HepG2 (cell line): ENCODE results near the gene RNF149. TPM values are rescaled to one million over a fixed set of nuclear protein-coding genes. Genes with fewer than 3 reads are reported as not detected.

ENCODE experiments used
- ATAC-seq: fragments of 200-7000 bp; cut with Tn5 transposase; 3 replicates; pipeline ENCODE4 v1.9.1; 2020; ENCODE audit warnings: mild to moderate bottlenecking, moderate library complexity
- BruUV-seq: library from RNA; stranded (reverse); fragments of 400-500 nt; replicated peaks from 2 replicates; lab custom pipeline; 2021; lab: Mats Ljungman, UMichigan
- CTCF ChIA-PET: fragments of 300-600 bp; formaldehyde crosslinking; extraction: SDS; loops from one replicate; lab custom pipeline; 2021; ENCODE audit warnings: low total read pairs, inconsistent platforms, low intra/inter-chr PET ratio; lab: Yijun Ruan, JAX
- POLR2A ChIA-PET: fragments of 350-600 bp; sonication (Branson Sonifier 250); formaldehyde crosslinking; loops from one replicate; lab custom pipeline; 2020; ENCODE audit warnings: antibody characterized with exemption, inconsistent platforms; lab: Yijun Ruan, JAX
- DNase-seq: peaks from one replicate; pipeline ENCODE4 v3.0.0-alpha.2; 2015; ENCODE audit warnings: low spot score
- FAIRE-seq: peaks from 3 replicates; lab custom pipeline; 2011; peaks lifted over from hg19 to GRCh38; lab: Jason Lieb, UNC
- H2AFZ ChIP-seq: one replicate; pipeline ENCODE4 v1.6.1; 2011; ENCODE audit warnings: low read length, inconsistent platforms
- H3K27ac ChIP-seq: fragments of 300-600 bp; 3 replicates; pipeline ENCODE4 v1.8.0; 2011; ENCODE audit warnings: mixed run types, mild to moderate bottlenecking, mixed read lengths, low read length, inconsistent platforms; ENCODE audit not compliant: insufficient read depth; ENCODE audit errors: extremely low read length
- H3K27me3 ChIP-seq, 2 experiments: fragments of 200-600 bp in 1 of 2; 2 replicates in 1 of 2; 3 replicates in 1 of 2; pipeline versions ENCODE4 v1.6.0 to v1.8.0; 2011; ENCODE audit warnings: low read length in 2 of 2, mild to moderate bottlenecking in 2 of 2, moderate library complexity in 2 of 2, inconsistent platforms in 1 of 2; ENCODE audit not compliant: insufficient read depth in 2 of 2, control insufficient read depth in 1 of 2
- H3K36me3 ChIP-seq, 2 experiments: fragments of 200-600 bp in 1 of 2; replicated peaks in 1 of 2; 2 replicates in 1 of 2; 3 replicates in 1 of 2; pipeline versions ENCODE4 v1.5.1 to v1.8.0; 2011; ENCODE audit warnings: low read length in 2 of 2, inconsistent platforms in 1 of 2; ENCODE audit not compliant: insufficient read depth in 2 of 2, control insufficient read depth in 1 of 2
- H3K4me1 ChIP-seq: 2 replicates; pipeline ENCODE4 v1.5.1; 2012; ENCODE audit warnings: low read length, inconsistent platforms; ENCODE audit not compliant: insufficient read depth
- H3K4me2 ChIP-seq: 2 replicates; pipeline ENCODE4 v1.6.0; 2011; ENCODE audit warnings: low read depth, low read length, inconsistent platforms
- H3K4me3 ChIP-seq, 3 experiments: fragments of 200-600 bp in 1 of 3; sonication (generic), shearing (Covaris generic) in 1 of 3; replicated peaks in 1 of 3; 2 replicates each; pipeline ENCODE4 v1.5.1; 2011 to 2016; ENCODE audit warnings: low read length in 3 of 3, inconsistent platforms in 2 of 3, low read depth in 2 of 3, mild to moderate bottlenecking in 2 of 3, control low read depth in 1 of 3, mixed read lengths in 1 of 3; ENCODE audit not compliant: insufficient read depth in 1 of 3
- H3K79me2 ChIP-seq: one replicate; pipeline ENCODE4 v1.6.1; 2011; ENCODE audit warnings: low read length, inconsistent platforms; ENCODE audit not compliant: insufficient read depth
- H3K9ac ChIP-seq: 2 replicates; pipeline ENCODE4 v1.6.0; 2011; ENCODE audit warnings: mild to moderate bottlenecking, low read depth, low read length, inconsistent platforms; ENCODE audit not compliant: insufficient read depth
- H3K9me3 ChIP-seq: 2 replicates; pipeline ENCODE4 v1.5.1; 2012; ENCODE audit warnings: mild to moderate bottlenecking, low read length
- H4K20me1 ChIP-seq: 2 replicates; pipeline ENCODE4 v1.6.0; 2011; ENCODE audit warnings: inconsistent platforms, mild to moderate bottlenecking, low read length, moderate library complexity; ENCODE audit not compliant: insufficient read depth
- ETV6 ChIP-seq: sonication (generic); formaldehyde crosslinking; conservative IDR thresholded peaks from 2 replicates; pipeline ENCODE4 v1.4.0; 2020; ENCODE audit warnings: missing genetic modification reagents
- KLF9 ChIP-seq: IDR thresholded peaks from 2 replicates; pipeline ENCODE4 v1.6.1; 2016; ENCODE audit warnings: low read depth
- NFE2L2 ChIP-seq: fragments of 150-350 bp; IDR thresholded peaks from 2 replicates; pipeline ENCODE4 v1.6.1; 2014; ENCODE audit warnings: low read length
- PHF20 ChIP-seq: sonication (generic); formaldehyde crosslinking; IDR thresholded peaks from 2 replicates; pipeline ENCODE4 v1.5.0; 2020; ENCODE audit warnings: mild to moderate bottlenecking, missing genetic modification reagents
- PPARG ChIP-seq: conservative IDR thresholded peaks from 2 replicates; pipeline ENCODE4 v1.6.1; 2016; ENCODE audit warnings: missing biosample characterization, missing genetic modification reagents
- ZNF619 ChIP-seq: sonication (generic); formaldehyde crosslinking; IDR thresholded peaks from 2 replicates; pipeline ENCODE4 v1.4.0; 2020; ENCODE audit warnings: mild to moderate bottlenecking, missing genetic modification reagents
- WGBS: methylation state at CpG from one replicate; pipeline ENCODE4 v1.1.6; 2017; ENCODE audit warnings: low lambda C conversion rate; 5-methylcytosine and 5-hydroxymethylcytosine counted together
- in situ Hi-C: cut with HindIII; loops from 2 replicates; pipeline ENCODE4 v1.10.0; 2017; ENCODE audit warnings: low pct_unique_long_range_greater_than_20kb; ENCODE audit not compliant: extremely low pct_ligation_motif_present
- intact Hi-C: fragments of 100-400 bp; cut with micrococcal nuclease; formaldehyde crosslinking; loops from one replicate; pipeline ENCODE4 v1.10.0; 2022; ENCODE audit not compliant: unreplicated experiment
- polyA plus RNA-seq, 8 experiments: library from polyadenylated mRNA; depleted of rRNA in 3 of 8; stranded (reverse) in 7 of 8; unstranded in 1 of 8; fragments of >200 nt; fragmentation: Illumina TruSeq in 4 of 8; extraction: Trizol in 4 of 8; gene quantifications; 2 replicates each; pipeline versions ENCODE4 v1.2.1 to v1.2.3, GENCODE V29; 2011 to 2016; ENCODE audit warnings: low read depth in 4 of 8, missing spikeins in 1 of 8, mixed read lengths in 1 of 8; ENCODE audit not compliant: insufficient read depth in 1 of 8
- total RNA-seq, 5 experiments: library from RNA; depleted of rRNA; stranded (reverse); fragments of >200 nt; fragmentation: Illumina TruSeq; extraction: Trizol; gene quantifications; 2 replicates each; pipeline ENCODE4 v1.2.3, GENCODE V29; 2016; ENCODE audit warnings: low read depth in 1 of 5
- TF ChIP-seq, protein P1 (sequence below): fragments of 450-650 bp; IDR thresholded peaks from 2 replicates; pipeline ENCODE4 v1.6.1; 2017; ENCODE audit warnings: mild to moderate bottlenecking
- TF ChIP-seq, protein P2 (sequence below): IDR thresholded peaks from 2 replicates; pipeline ENCODE4 v1.6.1; 2016
- TF ChIP-seq, protein P3 (sequence below): sonication (generic); formaldehyde crosslinking; conservative IDR thresholded peaks from 2 replicates; pipeline ENCODE4 v1.4.0; 2020; ENCODE audit warnings: mild to moderate bottlenecking, missing genetic modification reagents, moderate library complexity
- TF ChIP-seq, protein P4 (sequence below): sonication (generic); formaldehyde crosslinking; IDR thresholded peaks from 2 replicates; pipeline ENCODE4 v1.5.1; 2020; ENCODE audit warnings: missing genetic modification reagents, mild to moderate bottlenecking, borderline replicate concordance

Gene RNF149
- total and polyA plus RNA-seq, 2 of the 13 experiments (the other 11 are each of a cell fraction or from before 2014, with no cell fraction given), result 87.6 to 109 TPM

DNA sequence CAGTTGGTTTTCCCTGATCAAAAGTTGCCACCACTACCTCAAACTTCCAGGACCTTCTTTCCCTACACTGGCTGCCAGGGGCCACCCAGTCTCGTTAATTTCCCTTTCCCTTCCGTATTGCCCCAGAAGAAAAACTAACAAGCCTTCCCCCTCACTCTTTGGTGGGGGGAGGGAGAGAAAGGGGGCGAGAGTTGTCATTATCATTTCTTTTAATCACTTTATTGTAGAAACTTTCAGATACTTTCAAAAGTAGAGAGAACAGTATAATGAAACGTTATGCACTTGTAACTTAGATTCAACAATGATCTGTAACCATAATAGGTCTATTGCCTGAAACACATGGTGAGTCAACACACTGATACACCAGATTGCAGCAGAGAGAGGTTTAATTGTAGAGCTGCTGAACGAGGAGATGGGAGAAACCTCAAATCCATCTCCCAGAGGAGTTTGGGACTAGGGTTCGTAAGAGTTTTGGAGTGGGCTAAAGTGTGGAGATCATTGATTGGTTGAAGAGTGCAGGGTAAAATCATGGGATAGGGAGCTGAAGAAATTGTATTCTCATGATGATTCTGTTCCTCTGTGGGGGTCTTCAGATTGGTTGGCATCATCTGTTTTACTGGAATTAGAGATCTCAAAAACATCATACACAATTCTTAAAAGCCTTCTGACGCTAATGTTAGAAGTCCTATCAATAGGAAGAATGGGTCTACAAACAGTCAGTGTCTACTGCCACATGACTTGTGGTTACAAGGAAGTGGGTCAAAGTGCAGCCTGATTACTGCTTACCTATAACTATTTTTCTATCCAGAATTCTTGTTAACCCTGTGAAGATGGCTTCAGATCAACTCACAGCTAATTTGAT is 2.6 kb upstream of the RNF149 start (continued):
- TF ChIP-seq NFE2L2, result no peak
- TF ChIP-seq, protein P1, sequence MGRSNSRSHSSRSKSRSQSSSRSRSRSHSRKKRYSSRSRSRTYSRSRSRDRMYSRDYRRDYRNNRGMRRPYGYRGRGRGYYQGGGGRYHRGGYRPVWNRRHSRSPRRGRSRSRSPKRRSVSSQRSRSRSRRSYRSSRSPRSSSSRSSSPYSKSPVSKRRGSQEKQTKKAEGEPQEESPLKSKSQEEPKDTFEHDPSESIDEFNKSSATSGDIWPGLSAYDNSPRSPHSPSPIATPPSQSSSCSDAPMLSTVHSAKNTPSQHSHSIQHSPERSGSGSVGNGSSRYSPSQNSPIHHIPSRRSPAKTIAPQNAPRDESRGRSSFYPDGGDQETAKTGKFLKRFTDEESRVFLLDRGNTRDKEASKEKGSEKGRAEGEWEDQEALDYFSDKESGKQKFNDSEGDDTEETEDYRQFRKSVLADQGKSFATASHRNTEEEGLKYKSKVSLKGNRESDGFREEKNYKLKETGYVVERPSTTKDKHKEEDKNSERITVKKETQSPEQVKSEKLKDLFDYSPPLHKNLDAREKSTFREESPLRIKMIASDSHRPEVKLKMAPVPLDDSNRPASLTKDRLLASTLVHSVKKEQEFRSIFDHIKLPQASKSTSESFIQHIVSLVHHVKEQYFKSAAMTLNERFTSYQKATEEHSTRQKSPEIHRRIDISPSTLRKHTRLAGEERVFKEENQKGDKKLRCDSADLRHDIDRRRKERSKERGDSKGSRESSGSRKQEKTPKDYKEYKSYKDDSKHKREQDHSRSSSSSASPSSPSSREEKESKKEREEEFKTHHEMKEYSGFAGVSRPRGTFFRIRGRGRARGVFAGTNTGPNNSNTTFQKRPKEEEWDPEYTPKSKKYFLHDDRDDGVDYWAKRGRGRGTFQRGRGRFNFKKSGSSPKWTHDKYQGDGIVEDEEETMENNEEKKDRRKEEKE, result no peak
- TF ChIP-seq, protein P2, sequence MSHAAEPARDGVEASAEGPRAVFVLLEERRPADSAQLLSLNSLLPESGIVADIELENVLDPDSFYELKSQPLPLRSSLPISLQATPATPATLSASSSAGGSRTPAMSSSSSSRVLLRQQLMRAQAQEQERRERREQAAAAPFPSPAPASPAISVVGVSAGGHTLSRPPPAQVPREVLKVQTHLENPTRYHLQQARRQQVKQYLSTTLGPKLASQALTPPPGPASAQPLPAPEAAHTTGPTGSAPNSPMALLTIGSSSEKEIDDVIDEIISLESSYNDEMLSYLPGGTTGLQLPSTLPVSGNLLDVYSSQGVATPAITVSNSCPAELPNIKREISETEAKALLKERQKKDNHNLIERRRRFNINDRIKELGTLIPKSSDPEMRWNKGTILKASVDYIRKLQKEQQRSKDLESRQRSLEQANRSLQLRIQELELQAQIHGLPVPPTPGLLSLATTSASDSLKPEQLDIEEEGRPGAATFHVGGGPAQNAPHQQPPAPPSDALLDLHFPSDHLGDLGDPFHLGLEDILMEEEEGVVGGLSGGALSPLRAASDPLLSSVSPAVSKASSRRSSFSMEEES (CRISPR knock-in tag), result peak; percentile 90

DNA sequence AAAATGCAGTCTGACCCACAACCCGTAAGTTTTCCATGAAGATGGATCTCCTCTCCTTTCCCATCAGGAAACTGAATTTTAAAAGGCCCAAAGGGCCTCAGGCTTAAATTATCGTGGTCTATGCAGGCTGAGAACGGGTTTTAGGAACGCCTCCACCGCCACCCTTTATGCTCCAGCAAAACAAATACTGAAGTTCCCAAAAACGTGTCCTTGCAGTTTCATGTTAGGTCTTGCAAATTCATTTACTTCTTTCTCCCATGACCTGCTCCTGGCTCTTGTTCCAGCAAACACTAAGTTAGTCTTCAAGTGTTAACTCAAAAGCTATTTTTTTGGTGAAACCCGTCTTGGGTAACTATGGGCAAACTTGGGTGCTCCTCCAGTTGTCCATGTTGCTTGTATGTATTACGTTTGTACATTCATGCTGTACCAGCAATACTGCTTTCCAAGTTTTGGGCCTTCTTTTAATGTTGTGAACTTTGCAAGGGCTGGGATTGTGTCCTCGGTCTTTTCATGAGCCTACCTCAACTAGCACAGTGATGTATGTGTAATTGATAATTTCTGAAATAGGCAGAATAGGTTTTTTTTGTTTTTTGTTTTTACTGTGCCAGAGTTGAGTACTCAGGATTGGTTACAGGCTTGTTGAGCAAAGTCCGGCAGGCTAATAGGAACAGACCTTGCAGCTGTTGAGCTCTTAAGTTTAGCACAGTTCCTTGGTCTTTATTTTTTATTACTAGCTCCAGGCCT is 1.8 kb upstream of the RNF149 start:
- in situ Hi-C loops (no loop called here), intact Hi-C loops (no loop called here)
- ChIA-PET CTCF (no interaction called here), POLR2A (interaction anchor here (1.5 to 4.0 kb wide), 3 partner anchors 20 to 57 kb away, joined by 5 to 37 read pairs (median 7); partner anchors contain the start of gene CNOT11)
- Histone ChIP-seq H3K4me2 (peak overlapping the region; percentile 82), H3K4me3 (peak overlapping the region; percentile 10 to 44 (median 30); a peak in 4 of 6 replicates), H3K27ac (peak overlapping the region; percentile 57), H4K20me1 (peaks cover 18% of the 10 kb centered on the region), H3K79me2 (peaks cover 33% of the 10 kb centered on the region), H3K9ac (peak overlapping the region; percentile 55), H3K9me3 (no peaks in the 10 kb centered on the region), H3K27me3 (no peaks in the 10 kb centered on the region; a peak in 1 of 5 replicates), H2AFZ (peak overlapping the region; percentile 80), H3K4me1 (peaks cover 49% of the 10 kb centered on the region), H3K36me3 (0 out of 5 replicates have a peak, but pooled peaks cover 0 to 11% of the 10 kb centered on the region in 2 experiments)
- DNase-seq (no peak), ATAC-seq (no peak), FAIRE-seq (peak; percentile 51)
- BruUV-seq, result no TSS peak
- 39% methylated on average over 10 of the region's 10 CpGs for WGBS
- TF ChIP-seq, protein P3, sequence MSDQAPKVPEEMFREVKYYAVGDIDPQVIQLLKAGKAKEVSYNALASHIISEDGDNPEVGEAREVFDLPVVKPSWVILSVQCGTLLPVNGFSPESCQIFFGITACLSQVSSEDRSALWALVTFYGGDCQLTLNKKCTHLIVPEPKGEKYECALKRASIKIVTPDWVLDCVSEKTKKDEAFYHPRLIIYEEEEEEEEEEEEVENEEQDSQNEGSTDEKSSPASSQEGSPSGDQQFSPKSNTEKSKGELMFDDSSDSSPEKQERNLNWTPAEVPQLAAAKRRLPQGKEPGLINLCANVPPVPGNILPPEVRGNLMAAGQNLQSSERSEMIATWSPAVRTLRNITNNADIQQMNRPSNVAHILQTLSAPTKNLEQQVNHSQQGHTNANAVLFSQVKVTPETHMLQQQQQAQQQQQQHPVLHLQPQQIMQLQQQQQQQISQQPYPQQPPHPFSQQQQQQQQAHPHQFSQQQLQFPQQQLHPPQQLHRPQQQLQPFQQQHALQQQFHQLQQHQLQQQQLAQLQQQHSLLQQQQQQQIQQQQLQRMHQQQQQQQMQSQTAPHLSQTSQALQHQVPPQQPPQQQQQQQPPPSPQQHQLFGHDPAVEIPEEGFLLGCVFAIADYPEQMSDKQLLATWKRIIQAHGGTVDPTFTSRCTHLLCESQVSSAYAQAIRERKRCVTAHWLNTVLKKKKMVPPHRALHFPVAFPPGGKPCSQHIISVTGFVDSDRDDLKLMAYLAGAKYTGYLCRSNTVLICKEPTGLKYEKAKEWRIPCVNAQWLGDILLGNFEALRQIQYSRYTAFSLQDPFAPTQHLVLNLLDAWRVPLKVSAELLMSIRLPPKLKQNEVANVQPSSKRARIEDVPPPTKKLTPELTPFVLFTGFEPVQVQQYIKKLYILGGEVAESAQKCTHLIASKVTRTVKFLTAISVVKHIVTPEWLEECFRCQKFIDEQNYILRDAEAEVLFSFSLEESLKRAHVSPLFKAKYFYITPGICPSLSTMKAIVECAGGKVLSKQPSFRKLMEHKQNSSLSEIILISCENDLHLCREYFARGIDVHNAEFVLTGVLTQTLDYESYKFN (CRISPR knock-in tag), result peak; percentile 49
- TF ChIP-seq PPARG, result peak; percentile 91
- TF ChIP-seq ETV6 (CRISPR knock-in tag), result no peak
- no peak for TF ChIP-seq KLF9 (CRISPR knock-in tag)
- no peak for TF ChIP-seq ZNF619 (CRISPR knock-in tag)
- no peak for TF ChIP-seq PHF20 (CRISPR knock-in tag)
- TF ChIP-seq, protein P4, sequence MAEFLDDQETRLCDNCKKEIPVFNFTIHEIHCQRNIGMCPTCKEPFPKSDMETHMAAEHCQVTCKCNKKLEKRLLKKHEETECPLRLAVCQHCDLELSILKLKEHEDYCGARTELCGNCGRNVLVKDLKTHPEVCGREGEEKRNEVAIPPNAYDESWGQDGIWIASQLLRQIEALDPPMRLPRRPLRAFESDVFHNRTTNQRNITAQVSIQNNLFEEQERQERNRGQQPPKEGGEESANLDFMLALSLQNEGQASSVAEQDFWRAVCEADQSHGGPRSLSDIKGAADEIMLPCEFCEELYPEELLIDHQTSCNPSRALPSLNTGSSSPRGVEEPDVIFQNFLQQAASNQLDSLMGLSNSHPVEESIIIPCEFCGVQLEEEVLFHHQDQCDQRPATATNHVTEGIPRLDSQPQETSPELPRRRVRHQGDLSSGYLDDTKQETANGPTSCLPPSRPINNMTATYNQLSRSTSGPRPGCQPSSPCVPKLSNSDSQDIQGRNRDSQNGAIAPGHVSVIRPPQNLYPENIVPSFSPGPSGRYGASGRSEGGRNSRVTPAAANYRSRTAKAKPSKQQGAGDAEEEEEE (CRISPR knock-in tag), result no peak; the same call in 1 of the 2 replicates
